Kidney (tissue), 14 donors: Measurements from ENCODE around the gene HTT. TPM values are rescaled to one million over a fixed set of nuclear protein-coding genes. Genes with fewer than 3 reads are reported as not detected.
A peak's percentile ranks its signal among the peaks of the same experiment; 100 is the strongest.

ENCODE experiments used
- DNase-seq, 5 donors: peaks; one replicate each; pipeline ENCODE4 v3.0.0-alpha.2; 2013 to 2020
- FAIRE-seq: peaks from 2 replicates; lab custom pipeline; 2012; peaks lifted over from hg19 to GRCh38; lab: Jason Lieb, UNC
- H3K27ac ChIP-seq, 2 donors: one replicate each; pipeline ENCODE4 v1.7.0; 2013; ENCODE audit warnings: low read depth in 2 of 2, low read length in 2 of 2, inconsistent platforms in 1 of 2
- H3K27me3 ChIP-seq: one replicate; pipeline ENCODE4 v1.7.1; 2013; ENCODE audit warnings: low read length, inconsistent platforms; ENCODE audit not compliant: control insufficient read depth, insufficient read depth
- H3K36me3 ChIP-seq, 3 donors: one replicate each; pipeline versions ENCODE4 v1.7.0 to v1.7.1; 2013; ENCODE audit warnings: low read length in 3 of 3, control low read depth in 1 of 3, inconsistent platforms in 1 of 3; ENCODE audit not compliant: insufficient read depth in 3 of 3, control insufficient read depth in 2 of 3
- H3K4me1 ChIP-seq, 3 donors: one replicate each; pipeline versions ENCODE4 v1.7.0 to v1.7.1; 2013; ENCODE audit warnings: low read length in 3 of 3, inconsistent platforms in 1 of 3, low read depth in 1 of 3; ENCODE audit not compliant: control insufficient read depth in 2 of 3, insufficient read depth in 2 of 3
- H3K4me3 ChIP-seq, 3 donors: one replicate each; pipeline versions ENCODE4 v1.7.0 to v1.8.1; 2013; ENCODE audit warnings: low read length in 3 of 3, control low read depth in 1 of 3, inconsistent platforms in 1 of 3
- H3K9ac ChIP-seq, 3 donors: one replicate each; pipeline versions ENCODE4 v1.7.0 to v1.7.1; 2013; ENCODE audit warnings: low read length in 3 of 3, control low read depth in 1 of 3, inconsistent platforms in 1 of 3
- H3K9me3 ChIP-seq, 3 donors: one replicate each; pipeline versions ENCODE4 v1.7.0 to v1.7.1; 2013; ENCODE audit warnings: low read length in 3 of 3, control low read depth in 1 of 3, inconsistent platforms in 1 of 3; ENCODE audit not compliant: control insufficient read depth in 2 of 3, insufficient read depth in 1 of 3
- intact Hi-C: fragments of 100-400 bp; cut with DNase I; formaldehyde crosslinking; loops from one replicate; pipeline ENCODE4 v1.11.1; 2022
- polyA plus RNA-seq: library from polyadenylated mRNA; stranded (reverse); fragments of 350-450 nt; fragmentation: Illumina TruSeq; extraction: RNeasy Lipid Tissue Mini Kit (QIAGEN cat#74804); gene quantifications from one replicate; pipeline ENCODE4 v1.2.3, GENCODE V29; 2014; ENCODE audit warnings: low read depth, low replicate concordance; ENCODE audit not compliant: insufficient read depth
- total RNA-seq: library from RNA; stranded (reverse); fragmentation: NEBNext Ultra II Directional; extraction: Animal tissue kit (Norgen Biotek cat#: 25700); gene quantifications from one replicate; pipeline ENCODE4 v1.2.1, GENCODE V29; 2021
- TF ChIP-seq, protein P1 (sequence below): IDR thresholded peaks from 3 replicates; pipeline ENCODE4 v1.5.1; 2012; ENCODE audit warnings: mild to moderate bottlenecking, moderate library complexity, borderline replicate concordance; ENCODE audit not compliant: insufficient read depth; ENCODE audit errors: extremely low read depth
- donor health status: control.
- donor health status: control.
- donor health status: control.
- donor health status: control.
- donor health status: control.
- donor health status: DM: yes; HTN: yes; CAD: no.
- donor health status: Normal renal cell carcinoma (clear cell type).

Gene HTT
- total and polyA plus RNA-seq, 2 donors from 2014 or later = 7.2 to 64.0 TPM

DNA sequence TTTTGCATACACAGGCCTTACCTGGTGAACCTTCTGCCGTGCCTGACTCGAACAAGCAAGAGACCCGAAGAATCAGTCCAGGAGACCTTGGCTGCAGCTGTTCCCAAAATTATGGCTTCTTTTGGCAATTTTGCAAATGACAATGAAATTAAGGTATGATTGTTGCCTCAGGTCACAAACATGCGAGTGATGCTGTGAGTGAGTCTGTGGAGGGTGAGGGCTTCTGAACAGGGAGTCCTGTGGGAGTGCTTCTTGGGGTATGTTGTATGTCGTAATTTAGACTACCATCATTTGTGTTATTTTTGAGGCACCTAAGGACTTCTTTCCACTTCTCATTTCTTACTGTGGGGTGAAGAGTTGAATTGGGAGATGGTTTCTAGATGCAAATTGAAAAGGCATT lies 32.8 kb downstream of the HTT start:
- Histone ChIP-seq H3K4me3 (no peak overlapping the region), H3K9ac (no peak overlapping the region), H3K27ac (peak overlapping the region in 1 of 2 donors; percentile 5), H3K27me3 (no peaks in the 10 kb centered on the region), H3K9me3 (no peaks in the 10 kb centered on the region), H3K36me3 (peaks cover 8 to 38% (median 31%) of the 10 kb centered on the region in 3 donors), H3K4me1 (peaks cover 0 to 9% (median 0%) of the 10 kb centered on the region in 3 donors)
- DNase-seq = no peak
- TF ChIP-seq, protein P1, sequence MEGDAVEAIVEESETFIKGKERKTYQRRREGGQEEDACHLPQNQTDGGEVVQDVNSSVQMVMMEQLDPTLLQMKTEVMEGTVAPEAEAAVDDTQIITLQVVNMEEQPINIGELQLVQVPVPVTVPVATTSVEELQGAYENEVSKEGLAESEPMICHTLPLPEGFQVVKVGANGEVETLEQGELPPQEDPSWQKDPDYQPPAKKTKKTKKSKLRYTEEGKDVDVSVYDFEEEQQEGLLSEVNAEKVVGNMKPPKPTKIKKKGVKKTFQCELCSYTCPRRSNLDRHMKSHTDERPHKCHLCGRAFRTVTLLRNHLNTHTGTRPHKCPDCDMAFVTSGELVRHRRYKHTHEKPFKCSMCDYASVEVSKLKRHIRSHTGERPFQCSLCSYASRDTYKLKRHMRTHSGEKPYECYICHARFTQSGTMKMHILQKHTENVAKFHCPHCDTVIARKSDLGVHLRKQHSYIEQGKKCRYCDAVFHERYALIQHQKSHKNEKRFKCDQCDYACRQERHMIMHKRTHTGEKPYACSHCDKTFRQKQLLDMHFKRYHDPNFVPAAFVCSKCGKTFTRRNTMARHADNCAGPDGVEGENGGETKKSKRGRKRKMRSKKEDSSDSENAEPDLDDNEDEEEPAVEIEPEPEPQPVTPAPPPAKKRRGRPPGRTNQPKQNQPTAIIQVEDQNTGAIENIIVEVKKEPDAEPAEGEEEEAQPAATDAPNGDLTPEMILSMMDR = no peak
- FAIRE-seq = no peak
- intact Hi-C loops = no loop called here

GRCh38 chr4:3107691-3108121 lies 33.2 kb downstream of the HTT start:
- intact Hi-C loops = no loop called here
- Histone ChIP-seq H3K4me1 (peaks cover 0 to 9% (median 0%) of the 10 kb centered on the region in 3 donors), H3K4me3 (no peak overlapping the region), H3K36me3 (peaks cover 8 to 40% (median 34%) of the 10 kb centered on the region in 3 donors), H3K9me3 (no peaks in the 10 kb centered on the region), H3K27me3 (no peaks in the 10 kb centered on the region), H3K27ac (peak overlapping the region in 1 of 2 donors; percentile 11), H3K9ac (no peak overlapping the region)
- TF ChIP-seq, protein P1 = no peak
- FAIRE-seq = no peak
- peak in 1 of 5 donors; percentile 12 for DNase-seq

DNA sequence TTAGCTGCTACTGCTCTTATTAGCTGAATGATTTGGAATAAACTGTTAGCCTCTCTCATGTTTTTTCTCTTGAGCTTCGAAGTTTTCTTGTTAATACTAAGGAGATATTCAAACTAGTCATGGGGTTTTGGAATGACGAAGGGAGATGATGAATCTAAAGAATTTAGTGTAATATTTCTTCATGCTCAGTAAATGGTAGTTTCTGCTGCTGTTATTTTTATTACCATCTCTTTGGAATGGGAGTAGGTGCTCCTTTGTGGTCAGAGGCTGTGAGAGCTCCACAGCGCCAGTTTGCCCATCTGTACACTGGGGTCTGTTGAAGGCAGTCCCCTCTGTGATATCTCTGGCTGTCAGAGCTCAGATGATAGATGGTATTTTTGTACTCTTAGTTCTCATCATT lies 33.7 kb downstream of the HTT start:
- FAIRE-seq (no peak), DNase-seq (no peak)
- TF ChIP-seq, protein P1 = no peak
- Histone ChIP-seq H3K4me3 (no peak overlapping the region), H3K27me3 (no peaks in the 10 kb centered on the region), H3K9ac (no peak overlapping the region), H3K27ac (peak overlapping the region in 1 of 2 donors; percentile 18), H3K4me1 (peaks cover 0 to 9% (median 0%) of the 10 kb centered on the region in 3 donors), H3K9me3 (no peaks in the 10 kb centered on the region), H3K36me3 (peaks cover 8 to 42% (median 34%) of the 10 kb centered on the region in 3 donors)
- intact Hi-C loops = no loop called here

- peak in 1 of 5 donors; percentile 57 for DNase-seq
- TF ChIP-seq, protein P1 = no peak
- H3K36me3 ChIP-seq = peaks cover 13 to 50% (median 46%) of the 10 kb centered on the region in 3 donors
- no peak for FAIRE-seq
- H3K4me1 ChIP-seq = peaks cover 0 to 9% (median 0%) of the 10 kb centered on the region in 3 donors
- H3K27ac ChIP-seq = peak overlapping the region in 1 of 2 donors; percentile 22
- H3K9ac ChIP-seq = no peak overlapping the region
- H3K9me3 ChIP-seq = no peaks in the 10 kb centered on the region
- H3K27me3 ChIP-seq = no peaks in the 10 kb centered on the region
- H3K4me3 ChIP-seq = no peak overlapping the region
- intact Hi-C loops = no loop called here
Observed at GRCh38 chr4:3111461-3111860, 37.0 kb downstream of the HTT start.
